Stomach (tissue), 4 donors: Measurements from ENCODE around the gene LNPEP.

ENCODE experiments used
- POLR2A ChIP-seq, 4 donors: fragments of 450-650 bp; IDR thresholded peaks; one replicate each; pipeline ENCODE4 v1.6.1; 2016; ENCODE audit warnings: antibody characterized with exemption in 4 of 4, control low read depth in 2 of 4, mild to moderate bottlenecking in 1 of 4, moderate library complexity in 1 of 4
- POLR2AphosphoS5 ChIP-seq, 3 donors: sonication (generic); formaldehyde crosslinking; IDR thresholded peaks; one replicate each; pipeline ENCODE4 v1.6.1; 2016; ENCODE audit warnings: antibody characterized with exemption in 3 of 3
- TF ChIP-seq, protein P1 (sequence below), 7 experiments: fragments of 450-650 bp in 4 of 7; fragments of 200-600 bp in 3 of 7; sonication (generic) in 3 of 7; IDR thresholded peaks; one replicate each; pipeline ENCODE4 v1.5.1; 2016 to 2019; ENCODE audit warnings: antibody characterized with exemption in 7 of 7, control low read depth in 2 of 7, mild to moderate bottlenecking in 1 of 7

DNA sequence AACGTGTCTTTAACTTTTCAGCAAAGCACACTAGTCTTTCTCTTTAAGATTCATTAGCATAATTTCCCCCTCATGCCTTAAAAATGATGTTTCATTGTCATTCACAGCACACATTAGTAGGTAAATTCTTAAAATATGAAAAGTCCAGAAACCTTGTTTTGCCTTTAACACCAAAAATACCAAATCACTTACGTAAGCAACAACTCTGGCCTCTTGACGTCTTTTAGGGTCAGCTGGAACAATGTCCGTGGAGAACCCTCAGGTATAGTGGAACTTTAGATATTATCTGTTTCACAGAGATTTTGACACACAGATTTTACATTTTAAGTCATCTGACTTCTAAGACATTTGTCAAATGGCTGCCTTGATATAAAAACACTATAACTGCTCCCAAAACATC is 30.9 kb downstream of the LNPEP start:
- TF ChIP-seq POLR2AphosphoS5 (IDR thresholded peaks at IDR 0.05) (no peak), POLR2A (IDR thresholded peaks at IDR 0.05) (no peak)
- TF ChIP-seq, protein P1, sequence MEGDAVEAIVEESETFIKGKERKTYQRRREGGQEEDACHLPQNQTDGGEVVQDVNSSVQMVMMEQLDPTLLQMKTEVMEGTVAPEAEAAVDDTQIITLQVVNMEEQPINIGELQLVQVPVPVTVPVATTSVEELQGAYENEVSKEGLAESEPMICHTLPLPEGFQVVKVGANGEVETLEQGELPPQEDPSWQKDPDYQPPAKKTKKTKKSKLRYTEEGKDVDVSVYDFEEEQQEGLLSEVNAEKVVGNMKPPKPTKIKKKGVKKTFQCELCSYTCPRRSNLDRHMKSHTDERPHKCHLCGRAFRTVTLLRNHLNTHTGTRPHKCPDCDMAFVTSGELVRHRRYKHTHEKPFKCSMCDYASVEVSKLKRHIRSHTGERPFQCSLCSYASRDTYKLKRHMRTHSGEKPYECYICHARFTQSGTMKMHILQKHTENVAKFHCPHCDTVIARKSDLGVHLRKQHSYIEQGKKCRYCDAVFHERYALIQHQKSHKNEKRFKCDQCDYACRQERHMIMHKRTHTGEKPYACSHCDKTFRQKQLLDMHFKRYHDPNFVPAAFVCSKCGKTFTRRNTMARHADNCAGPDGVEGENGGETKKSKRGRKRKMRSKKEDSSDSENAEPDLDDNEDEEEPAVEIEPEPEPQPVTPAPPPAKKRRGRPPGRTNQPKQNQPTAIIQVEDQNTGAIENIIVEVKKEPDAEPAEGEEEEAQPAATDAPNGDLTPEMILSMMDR (IDR thresholded peaks at IDR 0.05) = no peak
